ENCODE measurements around the gene TACO1. TPM values are rescaled to one million over a fixed set of nuclear protein-coding genes. Genes with fewer than 3 reads are reported as not detected.

The TACO1 gene
- total and polyA plus RNA-seq, 7 donors, result 28.6 to 49.5 (median 43.6) TPM

DNA sequence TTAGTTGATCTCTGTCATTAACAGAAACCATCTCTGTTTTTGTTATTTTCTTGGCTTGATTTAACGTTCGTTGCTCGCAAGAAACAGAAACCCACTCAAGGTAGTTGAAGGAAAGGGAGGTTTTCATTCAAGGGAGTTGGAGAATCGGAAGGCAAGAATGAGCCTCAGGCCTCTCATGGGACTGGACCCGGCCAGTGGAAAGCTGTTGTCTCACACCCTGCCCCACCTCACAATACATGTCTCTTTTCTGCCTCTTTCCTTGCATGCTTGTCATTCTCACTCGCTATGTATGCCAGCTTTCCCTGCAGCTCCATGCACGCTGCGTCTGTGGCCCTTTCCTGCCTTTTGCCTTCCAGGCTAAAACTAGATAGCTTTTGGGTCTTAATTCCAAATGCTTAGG is 32.1 kb upstream of the TACO1 start:
- Histone ChIP-seq H3K27ac (no peak overlapping the region), H3K9me3 (no peaks in the 10 kb centered on the region), H3K36me3 (ENCODE audit: insufficient read depth in 1 of 2, low read depth in 1 of 2) (no peaks in the 10 kb centered on the region), H3K27me3 (ENCODE audit: insufficient read depth in 3 of 3, low read length in 2 of 3) (no peaks in the 10 kb centered on the region), H3K4me3 (no peak overlapping the region), H3K4me1 (peaks cover 17% of the 10 kb centered on the region)
- TF ChIP-seq, protein P1, sequence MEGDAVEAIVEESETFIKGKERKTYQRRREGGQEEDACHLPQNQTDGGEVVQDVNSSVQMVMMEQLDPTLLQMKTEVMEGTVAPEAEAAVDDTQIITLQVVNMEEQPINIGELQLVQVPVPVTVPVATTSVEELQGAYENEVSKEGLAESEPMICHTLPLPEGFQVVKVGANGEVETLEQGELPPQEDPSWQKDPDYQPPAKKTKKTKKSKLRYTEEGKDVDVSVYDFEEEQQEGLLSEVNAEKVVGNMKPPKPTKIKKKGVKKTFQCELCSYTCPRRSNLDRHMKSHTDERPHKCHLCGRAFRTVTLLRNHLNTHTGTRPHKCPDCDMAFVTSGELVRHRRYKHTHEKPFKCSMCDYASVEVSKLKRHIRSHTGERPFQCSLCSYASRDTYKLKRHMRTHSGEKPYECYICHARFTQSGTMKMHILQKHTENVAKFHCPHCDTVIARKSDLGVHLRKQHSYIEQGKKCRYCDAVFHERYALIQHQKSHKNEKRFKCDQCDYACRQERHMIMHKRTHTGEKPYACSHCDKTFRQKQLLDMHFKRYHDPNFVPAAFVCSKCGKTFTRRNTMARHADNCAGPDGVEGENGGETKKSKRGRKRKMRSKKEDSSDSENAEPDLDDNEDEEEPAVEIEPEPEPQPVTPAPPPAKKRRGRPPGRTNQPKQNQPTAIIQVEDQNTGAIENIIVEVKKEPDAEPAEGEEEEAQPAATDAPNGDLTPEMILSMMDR (IDR thresholded peaks at IDR 0.05), result no peak
- WGBS, 3 donors, result 71 to 80% (median 72%) methylated on average over 8 of the region's 8 CpGs
- ATAC-seq, result no peak
- intact Hi-C loops (cut with DNase I), result no loop called here
- DNase-seq, result no peak

DNA sequence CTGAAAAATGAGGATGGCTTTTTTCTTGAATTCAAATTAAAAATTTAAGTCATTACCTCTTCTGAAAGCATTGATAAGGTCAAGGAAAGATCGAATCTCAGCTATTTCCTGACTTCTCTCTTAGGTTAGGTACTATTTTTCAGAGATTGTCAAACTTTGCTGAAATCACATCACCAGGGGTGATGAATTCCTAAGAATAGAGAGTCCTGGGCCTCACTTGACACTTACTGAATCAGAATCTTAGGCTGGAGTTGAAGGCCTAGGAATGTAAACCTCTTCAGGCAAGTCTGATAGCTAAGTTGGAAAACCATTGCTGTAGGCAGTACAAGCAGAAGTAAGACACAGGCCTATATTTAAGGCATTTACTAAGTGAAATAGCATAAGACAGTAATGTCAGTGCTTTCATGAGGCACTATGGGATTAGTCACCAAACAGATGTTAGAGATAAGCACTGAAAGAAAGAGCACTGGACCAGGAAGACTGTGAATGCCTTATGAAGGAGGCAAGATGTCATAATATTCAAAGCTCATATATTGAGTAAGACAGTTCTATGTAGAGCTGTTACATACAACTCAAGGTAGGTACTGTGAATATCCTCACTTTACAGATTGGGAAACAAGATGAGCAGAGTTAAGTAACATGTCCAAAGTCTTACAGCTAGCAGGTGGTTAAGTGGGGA is 28.9 kb upstream of the TACO1 start:
- intact Hi-C loops (cut with DNase I), result no loop called here

DNA sequence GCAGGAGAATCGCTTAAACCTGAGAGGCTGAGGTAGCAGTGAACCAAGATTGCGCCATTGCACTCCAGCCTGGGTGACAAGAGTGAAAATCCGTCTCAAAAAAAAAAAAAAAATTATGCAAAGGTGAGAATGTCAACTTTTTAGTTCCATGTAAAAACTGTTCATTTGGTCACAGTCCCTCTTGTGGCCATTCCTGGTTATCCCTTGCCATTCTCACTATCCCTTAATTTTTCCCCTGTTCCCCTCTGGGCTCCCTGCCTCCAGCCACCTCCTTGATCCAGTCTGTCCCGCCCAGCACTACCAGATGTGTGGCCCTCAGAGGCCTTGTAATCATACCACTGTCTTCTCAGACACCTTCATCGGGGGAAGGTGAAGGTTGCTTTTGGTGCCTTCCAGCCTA is 27.1 kb upstream of the TACO1 start:
- peaks cover 0 to 5% of the 10 kb centered on the region in 2 donors for H3K36me3 ChIP-seq (ENCODE audit: insufficient read depth in 1 of 2, low read depth in 1 of 2)
- intact Hi-C loops (cut with DNase I), result no loop called here

More for the DNA sequence above, 28.9 kb upstream of the TACO1 start:
- WGBS, 3 donors, result 94 to 100% (median 95%) methylated on average over 1 of the region's 1 CpG
- TF ChIP-seq, protein P1 (IDR thresholded peaks at IDR 0.05), result no peak
- no peaks in the 10 kb centered on the region for H3K27me3 ChIP-seq (ENCODE audit: insufficient read depth in 3 of 3, low read length in 2 of 3)
- peaks cover 17% of the 10 kb centered on the region for H3K4me1 ChIP-seq
- no peak for DNase-seq
- H3K9me3 ChIP-seq, result no peaks in the 10 kb centered on the region
- peak in 3 of 4 donors; percentile 30 to 49 (median 35) for ATAC-seq
- no peak overlapping the region for H3K4me3 ChIP-seq
- no peak overlapping the region for H3K27ac ChIP-seq
- H3K36me3 ChIP-seq (ENCODE audit: insufficient read depth in 1 of 2, low read depth in 1 of 2), result no peaks in the 10 kb centered on the region

DNA sequence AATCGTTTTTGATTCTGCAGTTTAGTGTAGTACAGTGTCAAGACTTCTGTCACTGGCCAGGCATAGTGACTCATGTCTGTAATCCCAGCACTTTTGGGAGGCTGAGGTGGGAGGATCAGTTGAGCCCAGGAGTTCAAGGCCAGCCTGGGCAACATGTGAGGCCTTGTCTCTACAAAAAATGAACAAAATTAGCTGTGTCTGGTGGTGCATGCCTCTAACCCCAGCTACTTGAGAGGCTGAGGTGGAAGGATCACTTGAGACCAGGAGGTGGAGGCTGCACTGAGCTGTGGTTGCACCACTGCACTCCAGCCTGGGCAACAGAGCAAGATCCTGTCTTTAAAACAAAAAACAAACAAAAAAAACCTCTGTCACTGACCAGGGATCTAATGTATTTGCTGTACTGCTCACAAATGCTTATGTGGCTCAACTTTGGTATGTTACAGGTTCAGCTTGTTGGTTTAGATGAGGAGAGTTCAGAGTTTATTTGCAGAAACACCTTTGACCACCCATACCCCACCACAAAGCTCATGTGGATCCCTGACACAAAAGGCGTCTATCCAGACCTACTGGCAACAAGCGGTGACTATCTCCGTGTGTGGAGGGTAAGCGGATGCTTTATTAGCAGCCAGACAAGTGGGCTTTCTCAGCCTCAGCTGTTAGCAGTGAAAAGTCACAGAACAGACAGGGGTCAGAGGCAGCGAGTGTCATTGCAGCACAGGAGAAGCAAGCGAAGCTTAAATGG is 22.5 kb upstream of the TACO1 start:
- ATAC-seq (no peak), DNase-seq (no peak)
- H3K27me3 ChIP-seq (ENCODE audit: insufficient read depth in 3 of 3, low read length in 2 of 3), result no peaks in the 10 kb centered on the region
- H3K4me1 ChIP-seq, result no peaks in the 10 kb centered on the region
- H3K9me3 ChIP-seq, result no peaks in the 10 kb centered on the region
- intact Hi-C loops (cut with DNase I), result no loop called here
- WGBS, 3 donors, result 77 to 81% (median 81%) methylated on average over 7 of the region's 7 CpGs
- no peak overlapping the region for H3K4me3 ChIP-seq
- peaks cover 0 to 46% of the 10 kb centered on the region in 2 donors for H3K36me3 ChIP-seq (ENCODE audit: insufficient read depth in 1 of 2, low read depth in 1 of 2)
- H3K27ac ChIP-seq, result no peak overlapping the region
- TF ChIP-seq, protein P1 (IDR thresholded peaks at IDR 0.05), result no peak

More for the DNA sequence above, 27.1 kb upstream of the TACO1 start:
- peaks cover 15% of the 10 kb centered on the region for H3K4me1 ChIP-seq
- no peak overlapping the region for H3K27ac ChIP-seq
- H3K27me3 ChIP-seq (ENCODE audit: insufficient read depth in 3 of 3, low read length in 2 of 3), result no peaks in the 10 kb centered on the region
- no peak for ATAC-seq
- no peaks in the 10 kb centered on the region for H3K9me3 ChIP-seq
- no peak overlapping the region for H3K4me3 ChIP-seq
- WGBS, 3 donors, result 88 to 90% (median 89%) methylated on average over 5 of the region's 5 CpGs
- no peak for DNase-seq
- TF ChIP-seq, protein P1 (IDR thresholded peaks at IDR 0.05), result peak; percentile 6
